ENCODE measurements around the gene CACNA1I. TPM values are rescaled to one million over a fixed set of nuclear protein-coding genes. Genes with fewer than 3 reads are reported as not detected.

The CACNA1I gene
- total and polyA plus RNA-seq, 2 experiments from 2014 or later = 0.17 to 0.21 TPM

- H3K4me3 ChIP-seq = no peak overlapping the region
- no peak overlapping the region for H3K4me2 ChIP-seq
- no peaks in the 10 kb centered on the region for H3K27me3 ChIP-seq
- no peaks in the 10 kb centered on the region for H4K20me1 ChIP-seq (ENCODE audit: insufficient read depth, poor library complexity, severe bottlenecking)
- no peaks in the 10 kb centered on the region for H3K9me3 ChIP-seq (ENCODE audit: low read depth)
- H3K9me2 ChIP-seq (replicated peaks; ENCODE audit: insufficient read depth) = no peaks in the 10 kb centered on the region
- H3K79me2 ChIP-seq = no peaks in the 10 kb centered on the region
- TF ChIP-seq EZH2phosphoT487 (IDR thresholded peaks at IDR 0.05; ENCODE audit: low read depth, severe bottlenecking, unreplicated experiment) (no peak), EZH2 (IDR thresholded peaks at IDR 0.05; ENCODE audit: borderline replicate concordance) (no peak)
- TF ChIP-seq, protein P1, sequence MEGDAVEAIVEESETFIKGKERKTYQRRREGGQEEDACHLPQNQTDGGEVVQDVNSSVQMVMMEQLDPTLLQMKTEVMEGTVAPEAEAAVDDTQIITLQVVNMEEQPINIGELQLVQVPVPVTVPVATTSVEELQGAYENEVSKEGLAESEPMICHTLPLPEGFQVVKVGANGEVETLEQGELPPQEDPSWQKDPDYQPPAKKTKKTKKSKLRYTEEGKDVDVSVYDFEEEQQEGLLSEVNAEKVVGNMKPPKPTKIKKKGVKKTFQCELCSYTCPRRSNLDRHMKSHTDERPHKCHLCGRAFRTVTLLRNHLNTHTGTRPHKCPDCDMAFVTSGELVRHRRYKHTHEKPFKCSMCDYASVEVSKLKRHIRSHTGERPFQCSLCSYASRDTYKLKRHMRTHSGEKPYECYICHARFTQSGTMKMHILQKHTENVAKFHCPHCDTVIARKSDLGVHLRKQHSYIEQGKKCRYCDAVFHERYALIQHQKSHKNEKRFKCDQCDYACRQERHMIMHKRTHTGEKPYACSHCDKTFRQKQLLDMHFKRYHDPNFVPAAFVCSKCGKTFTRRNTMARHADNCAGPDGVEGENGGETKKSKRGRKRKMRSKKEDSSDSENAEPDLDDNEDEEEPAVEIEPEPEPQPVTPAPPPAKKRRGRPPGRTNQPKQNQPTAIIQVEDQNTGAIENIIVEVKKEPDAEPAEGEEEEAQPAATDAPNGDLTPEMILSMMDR (IDR thresholded peaks at IDR 0.05; ENCODE audit: poor library complexity) = no peak
- 94% methylated on average over 10 of the region's 10 CpGs for WGBS (ENCODE audit: low lambda C conversion rate, missing lambda C conversion rate)
- no peak overlapping the region for H2AFZ ChIP-seq
- H3K27ac ChIP-seq = no peak overlapping the region
- H3K4me1 ChIP-seq (ENCODE audit: insufficient read depth) = peaks cover 7% of the 10 kb centered on the region
- no peak for DNase-seq (ENCODE audit: low spot score)
- H3K36me3 ChIP-seq (replicated peaks; ENCODE audit: insufficient read depth, low read depth) = no peaks in the 10 kb centered on the region
These were observed 143.3 kb downstream of the CACNA1I start for GRCh38 chr22:39713799-39714290.

GRCh38 chr22:39714321-39714720 is 143.8 kb downstream of the CACNA1I start:
- no peaks in the 10 kb centered on the region for H4K20me1 ChIP-seq (ENCODE audit: insufficient read depth, poor library complexity, severe bottlenecking)
- peaks cover 7% of the 10 kb centered on the region for H3K4me1 ChIP-seq (ENCODE audit: insufficient read depth)
- H3K27ac ChIP-seq = no peak overlapping the region
- H2AFZ ChIP-seq = no peak overlapping the region
- no peaks in the 10 kb centered on the region for H3K79me2 ChIP-seq
- WGBS (ENCODE audit: low lambda C conversion rate, missing lambda C conversion rate) = 98% methylated on average over 8 of the region's 8 CpGs
- no peaks in the 10 kb centered on the region for H3K9me3 ChIP-seq (ENCODE audit: low read depth)
- no peaks in the 10 kb centered on the region for H3K9me2 ChIP-seq (replicated peaks; ENCODE audit: insufficient read depth)
- no peak for DNase-seq (ENCODE audit: low spot score)
- H3K27me3 ChIP-seq = no peaks in the 10 kb centered on the region
- no peaks in the 10 kb centered on the region for H3K36me3 ChIP-seq (replicated peaks; ENCODE audit: insufficient read depth, low read depth)
- no peak overlapping the region for H3K4me3 ChIP-seq
- H3K4me2 ChIP-seq = no peak overlapping the region
- TF ChIP-seq EZH2 (IDR thresholded peaks at IDR 0.05; ENCODE audit: borderline replicate concordance) = no peak
- TF ChIP-seq, protein P1 (IDR thresholded peaks at IDR 0.05; ENCODE audit: poor library complexity) = no peak
- TF ChIP-seq EZH2phosphoT487 (IDR thresholded peaks at IDR 0.05; ENCODE audit: low read depth, severe bottlenecking, unreplicated experiment) = no peak

DNA sequence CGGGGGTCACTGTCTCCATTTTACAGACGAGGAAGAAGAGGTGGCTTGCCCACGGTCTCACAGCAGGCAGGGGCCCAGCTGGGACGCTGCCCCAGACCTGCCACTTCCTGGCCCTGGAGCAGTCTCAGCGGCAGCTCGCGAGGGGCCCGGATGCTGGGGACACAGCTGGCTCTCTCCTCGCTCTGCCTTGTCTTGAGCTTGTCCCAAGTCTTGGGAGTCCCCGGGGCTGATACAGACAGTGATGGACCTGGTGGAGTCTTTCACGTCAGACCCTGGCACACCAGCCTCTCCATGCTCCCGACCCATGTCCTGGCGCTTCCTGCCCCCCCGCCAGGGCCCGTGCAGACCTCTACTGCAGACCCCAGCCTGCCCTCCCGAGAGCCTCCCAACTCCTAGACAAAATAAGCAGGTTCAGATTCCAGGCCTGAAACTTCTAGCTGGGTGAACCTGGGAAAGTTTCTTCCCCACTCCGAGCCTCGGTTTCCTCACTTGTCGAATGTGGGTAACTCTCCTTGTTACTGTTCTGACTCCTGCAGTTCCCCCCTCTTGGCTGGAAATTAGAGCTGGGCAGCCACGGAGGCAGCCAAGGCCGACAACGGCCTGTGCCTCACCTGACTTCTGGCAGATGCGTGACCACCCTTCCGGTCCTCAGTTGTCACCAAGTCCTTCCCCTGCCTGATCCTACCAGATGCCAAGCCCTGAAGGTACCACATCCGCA is 145.4 kb downstream of the CACNA1I start:
- Histone ChIP-seq H3K27ac (no peak overlapping the region), H3K9me3 (ENCODE audit: low read depth) (no peaks in the 10 kb centered on the region), H3K4me1 (ENCODE audit: insufficient read depth) (peaks cover 7% of the 10 kb centered on the region), H3K79me2 (no peaks in the 10 kb centered on the region), H3K9me2 (replicated peaks; ENCODE audit: insufficient read depth) (no peaks in the 10 kb centered on the region), H4K20me1 (ENCODE audit: insufficient read depth, poor library complexity, severe bottlenecking) (no peaks in the 10 kb centered on the region), H3K27me3 (no peaks in the 10 kb centered on the region), H3K36me3 (replicated peaks; ENCODE audit: insufficient read depth, low read depth) (no peaks in the 10 kb centered on the region), H3K4me2 (no peak overlapping the region), H2AFZ (no peak overlapping the region), H3K4me3 (no peak overlapping the region)
- TF ChIP-seq, protein P1 (IDR thresholded peaks at IDR 0.05; ENCODE audit: poor library complexity) = no peak
- TF ChIP-seq EZH2 (IDR thresholded peaks at IDR 0.05; ENCODE audit: borderline replicate concordance) (no peak), EZH2phosphoT487 (IDR thresholded peaks at IDR 0.05; ENCODE audit: low read depth, severe bottlenecking, unreplicated experiment) (no peak)
- WGBS (ENCODE audit: low lambda C conversion rate, missing lambda C conversion rate) = 93% methylated on average over 24 of the region's 25 CpGs
- no peak for DNase-seq (ENCODE audit: low spot score)
